HG03108 (cell line): ENCODE results near the gene RND3.

Source experiments
- ATAC-seq: cut with Tn5 transposase; IDR thresholded peaks from one replicate; pipeline ENCODE4 v1.9.1; 2021; ENCODE audit warnings: moderate library complexity; ENCODE audit not compliant: unreplicated experiment

Gene RND3

GRCh38 chr2:150494234-150494945 lies 6.9 kb upstream of the RND3 start:
- no peak for ATAC-seq

- no peak for ATAC-seq
These were observed 4.5 kb upstream of the RND3 start for GRCh38 chr2:150491943-150492342.

- no peak for ATAC-seq
These were observed 4.0 kb upstream of the RND3 start for GRCh38 chr2:150491430-150491829.

- no peak for ATAC-seq
These were observed 3.0 kb upstream of the RND3 start for GRCh38 chr2:150490466-150490865.

- ATAC-seq = no peak
These were observed 655 bp downstream of the RND3 start for GRCh38 chr2:150486539-150487484.

GRCh38 chr2:150485871-150486538 lies 1.5 kb downstream of the RND3 start:
- no peak for ATAC-seq

- no peak for ATAC-seq
These were observed 2.2 kb downstream of the RND3 start for GRCh38 chr2:150485114-150485870.

- no peak for ATAC-seq
These were observed 2.9 kb downstream of the RND3 start for GRCh38 chr2:150484461-150485021.

GRCh38 chr2:150484006-150484405 lies 3.5 kb downstream of the RND3 start:
- no peak for ATAC-seq

GRCh38 chr2:150483532-150483931 lies 3.9 kb downstream of the RND3 start:
- no peak for ATAC-seq

GRCh38 chr2:150482667-150483400 lies 4.6 kb downstream of the RND3 start:
- ATAC-seq = no peak

GRCh38 chr2:150482111-150482510 lies 5.4 kb downstream of the RND3 start:
- ATAC-seq = no peak

- no peak for ATAC-seq
These were observed 6.3 kb downstream of the RND3 start for GRCh38 chr2:150480971-150481830.

GRCh38 chr2:150480241-150480640 lies 7.2 kb downstream of the RND3 start:
- ATAC-seq = no peak

- ATAC-seq = no peak
These were observed 8.2 kb downstream of the RND3 start for GRCh38 chr2:150479075-150479915.

GRCh38 chr2:150478200-150478974 lies 9.1 kb downstream of the RND3 start:
- no peak for ATAC-seq

- no peak for ATAC-seq
These were observed 10.1 kb downstream of the RND3 start for GRCh38 chr2:150477347-150477746.
